HCT116 (cell line): ENCODE results near the gene SLC27A1. TPM values are rescaled to one million over a fixed set of nuclear protein-coding genes. Genes with fewer than 3 reads are reported as not detected.

ENCODE experiments used
- ATAC-seq: fragments of 200-7000 bp; cut with Tn5 transposase; 2 replicates; pipeline ENCODE4 v1.9.1; 2020; ENCODE audit warnings: mild to moderate bottlenecking, moderate library complexity
- BruUV-seq: library from RNA; stranded (reverse); fragments of 400-500 nt; replicated peaks from 2 replicates; lab custom pipeline; 2021; lab: Mats Ljungman, UMichigan
- CTCF ChIA-PET: fragments of 300-600 bp; sonication (Branson Sonifier 250); formaldehyde crosslinking; loops from one replicate; lab custom pipeline; 2021; ENCODE audit warnings: antibody characterized with exemption; lab: Charles Lee
- POLR2A ChIA-PET: fragments of 300-600, 350-600 bp; sonication (Branson Sonifier 250); formaldehyde crosslinking; loops from one replicate; lab custom pipeline; 2021; ENCODE audit warnings: antibody characterized with exemption; lab: Charles Lee
- RAD21 ChIA-PET, 2 experiments: fragments of 300-600 bp; sonication (Branson Sonifier 250); formaldehyde crosslinking; loops; one replicate each; lab custom pipeline; 2023; ENCODE audit warnings: low total read pairs in 2 of 2; ENCODE audit not compliant: uncharacterized antibody in 2 of 2, unreplicated experiment in 2 of 2, low non-redundant PET in 1 of 2; lab: Charles Lee
- DNase-seq: peaks from one replicate; pipeline ENCODE4 v3.0.0-alpha.2; 2010; ENCODE audit warnings: low read depth, low spot score
- H2AFZ ChIP-seq: fragments of 200-600 bp; shearing (Covaris generic), sonication (generic); 2 replicates; pipeline ENCODE4 v1.6.1; 2017; ENCODE audit warnings: low read depth, mixed run types, mixed read lengths, antibody characterized with exemption, low read length; ENCODE audit not compliant: poor library complexity, severe bottlenecking
- H3K27ac ChIP-seq: 2 replicates; pipeline ENCODE4 v1.5.1; 2012; ENCODE audit warnings: low read depth, low read length
- H3K27me3 ChIP-seq: fragments of 200-600 bp; sonication (generic); 2 replicates; pipeline ENCODE4 v1.6.1; 2016; ENCODE audit warnings: mixed run types, low read length, mixed read lengths; ENCODE audit not compliant: insufficient read depth
- H3K36me3 ChIP-seq, 2 experiments: fragments of 200-500 bp in 1 of 2; fragments of 200-600 bp in 1 of 2; sonication (Bioruptor generic) in 1 of 2; sonication (generic) in 1 of 2; 2 replicates each; pipeline versions ENCODE4 v1.5.1 to v1.6.1; 2014 to 2016; ENCODE audit warnings: low read length in 2 of 2, inconsistent platforms in 1 of 2, mixed read lengths in 1 of 2, mixed run types in 1 of 2; ENCODE audit not compliant: insufficient read depth in 2 of 2, control insufficient read depth in 1 of 2
- H3K4me1 ChIP-seq, 2 experiments: fragments of 200-600 bp in 1 of 2; sonication (generic) in 1 of 2; 2 replicates each; pipeline versions ENCODE4 v1.5.1 to v1.6.1; 2012 to 2017; ENCODE audit warnings: low read length in 2 of 2, inconsistent platforms in 1 of 2, mild to moderate bottlenecking in 1 of 2, mixed read lengths in 1 of 2, mixed run types in 1 of 2, moderate library complexity in 1 of 2; ENCODE audit not compliant: insufficient read depth in 2 of 2, control insufficient read depth in 1 of 2
- H3K4me2 ChIP-seq: fragments of 200-600 bp; sonication (generic); 2 replicates; pipeline ENCODE4 v1.6.1; 2017; ENCODE audit warnings: mixed run types, low read length, mixed read lengths
- H3K4me3 ChIP-seq, 2 experiments: fragments of 200-600 bp in 1 of 2; sonication (generic) in 1 of 2; replicated peaks in 1 of 2; 2 replicates each; pipeline ENCODE4 v1.5.1; 2011 to 2016; ENCODE audit warnings: low read length in 2 of 2, control low read depth in 1 of 2, low read depth in 1 of 2, mild to moderate bottlenecking in 1 of 2, mixed read lengths in 1 of 2, mixed run types in 1 of 2
- H3K79me2 ChIP-seq: fragments of 200-600 bp; sonication (generic); 2 replicates; pipeline ENCODE4 v1.6.1; 2017; ENCODE audit warnings: mild to moderate bottlenecking, mixed run types, low read length, moderate library complexity, mixed read lengths; ENCODE audit not compliant: insufficient read depth
- H3K9ac ChIP-seq: fragments of 200-600 bp; sonication (generic); 2 replicates; pipeline ENCODE4 v1.6.1; 2016; ENCODE audit warnings: low read length, mixed read lengths
- H3K9me2 ChIP-seq: fragments of 200-600 bp; sonication (generic), shearing (Covaris generic); 2 replicates; pipeline ENCODE4 v1.6.1; 2017; ENCODE audit warnings: mixed run types, mild to moderate bottlenecking, moderate library complexity; ENCODE audit not compliant: insufficient read depth
- H3K9me3 ChIP-seq, 2 experiments: fragments of 200-500 bp in 1 of 2; fragments of 200-600 bp in 1 of 2; sonication (Bioruptor generic) in 1 of 2; sonication (generic) in 1 of 2; 2 replicates each; pipeline ENCODE4 v1.6.1; 2014 to 2017; ENCODE audit warnings: low read length in 2 of 2, mixed read lengths in 2 of 2, inconsistent platforms in 1 of 2, low read depth in 1 of 2, mild to moderate bottlenecking in 1 of 2, mixed run types in 1 of 2, moderate library complexity in 1 of 2; ENCODE audit not compliant: control insufficient read depth in 1 of 2, insufficient read depth in 1 of 2
- H4K20me1 ChIP-seq: fragments of 200-600 bp; sonication (generic), shearing (Covaris generic); 2 replicates; pipeline ENCODE4 v1.6.1; 2017; ENCODE audit warnings: mixed run types, mild to moderate bottlenecking, moderate library complexity; ENCODE audit not compliant: insufficient read depth
- EGR1 ChIP-seq: IDR thresholded peaks from 2 replicates; pipeline ENCODE4 v1.6.1; 2012; ENCODE audit warnings: low read depth
- ELF1 ChIP-seq: IDR thresholded peaks from 2 replicates; pipeline ENCODE4 v1.6.1; 2012; ENCODE audit warnings: low read depth, borderline replicate concordance
- EZH2 ChIP-seq: fragments of 200-600 bp; sonication (generic); IDR thresholded peaks from 2 replicates; pipeline ENCODE4 v1.6.1; 2017; ENCODE audit warnings: antibody characterized with exemption, mixed run types
- SIN3A ChIP-seq: IDR thresholded peaks from 2 replicates; pipeline ENCODE4 v1.6.1; 2012; ENCODE audit warnings: low read depth
- SRF ChIP-seq: IDR thresholded peaks from 2 replicates; pipeline ENCODE4 v1.6.1; 2012; ENCODE audit warnings: low read depth
- TCF7L2 ChIP-seq: IDR thresholded peaks from 2 replicates; pipeline ENCODE4 v1.7.0; 2011; ENCODE audit warnings: borderline replicate concordance, inconsistent platforms; ENCODE audit not compliant: insufficient read depth, insufficient read length; ENCODE audit errors: extremely low read depth
- intact Hi-C: fragments of 100-400 bp; cut with micrococcal nuclease; formaldehyde crosslinking; loops from 2 replicates; pipeline ENCODE4 v1.10.0; 2022
- total RNA-seq: library from RNA; stranded (reverse); gene quantifications from one replicate; pipeline ENCODE4 v1.2.1, GENCODE V29; 2021; ENCODE audit not compliant: unreplicated experiment
- TF ChIP-seq, protein P1 (sequence below): IDR thresholded peaks from 2 replicates; pipeline ENCODE4 v1.6.1; 2012; ENCODE audit warnings: low read depth
- TF ChIP-seq, protein P2 (sequence below), 3 experiments: fragments of 200-600 bp in 1 of 3; sonication (generic) in 1 of 3; IDR thresholded peaks in 2 of 3; conservative IDR thresholded peaks in 1 of 3; 2 replicates each; pipeline ENCODE4 v1.5.1; 2012 to 2017; ENCODE audit warnings: low read depth in 2 of 3, low read length in 2 of 3, antibody characterized with exemption in 1 of 3, borderline replicate concordance in 1 of 3, control low read depth in 1 of 3, mild to moderate bottlenecking in 1 of 3, mixed read lengths in 1 of 3, mixed run types in 1 of 3, moderate library complexity in 1 of 3; ENCODE audit not compliant: insufficient read depth in 1 of 3

The SLC27A1 gene
- total RNA-seq, 1 experiment from 2014 or later = 22.5 TPM

- TF ChIP-seq, protein P1, sequence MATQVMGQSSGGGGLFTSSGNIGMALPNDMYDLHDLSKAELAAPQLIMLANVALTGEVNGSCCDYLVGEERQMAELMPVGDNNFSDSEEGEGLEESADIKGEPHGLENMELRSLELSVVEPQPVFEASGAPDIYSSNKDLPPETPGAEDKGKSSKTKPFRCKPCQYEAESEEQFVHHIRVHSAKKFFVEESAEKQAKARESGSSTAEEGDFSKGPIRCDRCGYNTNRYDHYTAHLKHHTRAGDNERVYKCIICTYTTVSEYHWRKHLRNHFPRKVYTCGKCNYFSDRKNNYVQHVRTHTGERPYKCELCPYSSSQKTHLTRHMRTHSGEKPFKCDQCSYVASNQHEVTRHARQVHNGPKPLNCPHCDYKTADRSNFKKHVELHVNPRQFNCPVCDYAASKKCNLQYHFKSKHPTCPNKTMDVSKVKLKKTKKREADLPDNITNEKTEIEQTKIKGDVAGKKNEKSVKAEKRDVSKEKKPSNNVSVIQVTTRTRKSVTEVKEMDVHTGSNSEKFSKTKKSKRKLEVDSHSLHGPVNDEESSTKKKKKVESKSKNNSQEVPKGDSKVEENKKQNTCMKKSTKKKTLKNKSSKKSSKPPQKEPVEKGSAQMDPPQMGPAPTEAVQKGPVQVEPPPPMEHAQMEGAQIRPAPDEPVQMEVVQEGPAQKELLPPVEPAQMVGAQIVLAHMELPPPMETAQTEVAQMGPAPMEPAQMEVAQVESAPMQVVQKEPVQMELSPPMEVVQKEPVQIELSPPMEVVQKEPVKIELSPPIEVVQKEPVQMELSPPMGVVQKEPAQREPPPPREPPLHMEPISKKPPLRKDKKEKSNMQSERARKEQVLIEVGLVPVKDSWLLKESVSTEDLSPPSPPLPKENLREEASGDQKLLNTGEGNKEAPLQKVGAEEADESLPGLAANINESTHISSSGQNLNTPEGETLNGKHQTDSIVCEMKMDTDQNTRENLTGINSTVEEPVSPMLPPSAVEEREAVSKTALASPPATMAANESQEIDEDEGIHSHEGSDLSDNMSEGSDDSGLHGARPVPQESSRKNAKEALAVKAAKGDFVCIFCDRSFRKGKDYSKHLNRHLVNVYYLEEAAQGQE = no peak
- TF ChIP-seq ELF1 = no peak
- TF ChIP-seq, protein P2, sequence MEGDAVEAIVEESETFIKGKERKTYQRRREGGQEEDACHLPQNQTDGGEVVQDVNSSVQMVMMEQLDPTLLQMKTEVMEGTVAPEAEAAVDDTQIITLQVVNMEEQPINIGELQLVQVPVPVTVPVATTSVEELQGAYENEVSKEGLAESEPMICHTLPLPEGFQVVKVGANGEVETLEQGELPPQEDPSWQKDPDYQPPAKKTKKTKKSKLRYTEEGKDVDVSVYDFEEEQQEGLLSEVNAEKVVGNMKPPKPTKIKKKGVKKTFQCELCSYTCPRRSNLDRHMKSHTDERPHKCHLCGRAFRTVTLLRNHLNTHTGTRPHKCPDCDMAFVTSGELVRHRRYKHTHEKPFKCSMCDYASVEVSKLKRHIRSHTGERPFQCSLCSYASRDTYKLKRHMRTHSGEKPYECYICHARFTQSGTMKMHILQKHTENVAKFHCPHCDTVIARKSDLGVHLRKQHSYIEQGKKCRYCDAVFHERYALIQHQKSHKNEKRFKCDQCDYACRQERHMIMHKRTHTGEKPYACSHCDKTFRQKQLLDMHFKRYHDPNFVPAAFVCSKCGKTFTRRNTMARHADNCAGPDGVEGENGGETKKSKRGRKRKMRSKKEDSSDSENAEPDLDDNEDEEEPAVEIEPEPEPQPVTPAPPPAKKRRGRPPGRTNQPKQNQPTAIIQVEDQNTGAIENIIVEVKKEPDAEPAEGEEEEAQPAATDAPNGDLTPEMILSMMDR (IDR thresholded peaks at IDR 0.05 in 2 of 3, conservative IDR thresholded peaks at IDR 0.05 in 1 of 3; ENCODE audit: borderline replicate concordance in 1 of 3, insufficient read depth in 1 of 3, low read depth in 2 of 3, low read length in 2 of 3) = no peak
- TF ChIP-seq TCF7L2 = no peak
- no peak for TF ChIP-seq SRF
- no peak for TF ChIP-seq SIN3A
- TF ChIP-seq EZH2 = no peak
- TF ChIP-seq EGR1 = no peak
- RAD21 ChIA-PET = interaction anchor here in 1 of 2 experiments (0.7 kb wide), 1 partner anchor 15 kb away, joined by 3 read pairs; no protein-coding TSS in a partner anchor
- no peak overlapping the region for H2AFZ ChIP-seq
- peaks cover 24 to 50% of the 10 kb centered on the region in 2 experiments for H3K4me1 ChIP-seq
- H3K27me3 ChIP-seq = no peaks in the 10 kb centered on the region
- H3K9me2 ChIP-seq = no peaks in the 10 kb centered on the region
- no peaks in the 10 kb centered on the region for H3K36me3 ChIP-seq
- intact Hi-C loops = loop anchor here (5.0 to 10.0 kb wide), 2 partner anchors 55 to 233 kb away; partner anchors contain the start of gene UNC13A
- H3K4me3 ChIP-seq = no peak overlapping the region
- H3K4me2 ChIP-seq = no peak overlapping the region
- POLR2A ChIA-PET = no interaction called here
- H3K79me2 ChIP-seq = no peaks in the 10 kb centered on the region
- no peaks in the 10 kb centered on the region for H4K20me1 ChIP-seq
- CTCF ChIA-PET = interaction anchor here (0.9 to 2.7 kb wide), 2 partner anchors 11 to 44 kb away, joined by 3 to 8 read pairs; no protein-coding TSS in a partner anchor
- no peak overlapping the region for H3K9ac ChIP-seq
- ATAC-seq (no peak), DNase-seq (no peak)
- no peak overlapping the region for H3K27ac ChIP-seq
- BruUV-seq = no TSS peak
- H3K9me3 ChIP-seq = no peaks in the 10 kb centered on the region
Measured at GRCh38 chr19:17451820-17452219, 18.5 kb upstream of the SLC27A1 start.
